Mesothelial cell of epicardium (in vitro differentiated cells): ENCODE results near the gene CUEDC2. TPM values are rescaled to one million over a fixed set of nuclear protein-coding genes. Genes with fewer than 3 reads are reported as not detected.
"Not testable (repeated sequence)": the region's sequence is repeated elsewhere in the genome, so short reads cannot be mapped to it uniquely, and the experiment has no call there.

ENCODE experiments used
- DNase-seq, 2 experiments: peaks; one replicate each; pipeline ENCODE4 v3.0.0; 2021; ENCODE audit warnings: low spot score in 2 of 2; ENCODE audit not compliant: unreplicated experiment in 2 of 2
- H3K27ac Mint-ChIP-seq: 2 replicates; pipeline ENCODE4 v1.8.0; 2021; ENCODE audit warnings: mixed read lengths
- H3K27me3 Mint-ChIP-seq: 2 replicates; pipeline ENCODE4 v1.8.0; 2021; ENCODE audit warnings: low read depth, mixed read lengths
- H3K36me3 Mint-ChIP-seq: 2 replicates; pipeline ENCODE4 v1.8.0; 2021; ENCODE audit warnings: mixed read lengths
- H3K4me1 Mint-ChIP-seq: 2 replicates; pipeline ENCODE4 v1.8.0; 2021; ENCODE audit warnings: mixed read lengths
- H3K4me3 Mint-ChIP-seq: 2 replicates; pipeline ENCODE4 v1.8.0; 2021; ENCODE audit warnings: mild to moderate bottlenecking, moderate library complexity, mixed read lengths
- H3K9me3 Mint-ChIP-seq: 2 replicates; pipeline ENCODE4 v1.8.0; 2021; ENCODE audit warnings: mixed read lengths
- CTCF ChIP-seq: fragments of 200-600 bp; sonication (generic); IDR thresholded peaks from one replicate; pipeline ENCODE4 v1.5.0; 2021; ENCODE audit warnings: antibody characterized with exemption; ENCODE audit not compliant: unreplicated experiment
- total RNA-seq: library from RNA; stranded (reverse); gene quantifications from 3 replicates; pipeline ENCODE4 v1.2.1, GENCODE V29; 2021

CUEDC2 gene
- total RNA-seq, 1 donor from 2014 or later, result 75.6 TPM

- Mint-ChIP-seq H3K27ac (no peak overlapping the region), H3K27me3 (peaks cover 20% of the 10 kb centered on the region), H3K9me3 (no peaks in the 10 kb centered on the region), H3K4me3 (no peak overlapping the region), H3K36me3 (peaks cover 2% of the 10 kb centered on the region), H3K4me1 (peaks cover 30% of the 10 kb centered on the region)
- no peak for TF ChIP-seq CTCF
- no peak for DNase-seq
Observed at GRCh38 chr10:102458656-102459055, 26.3 kb upstream of the CUEDC2 start.

GRCh38 chr10:102457591-102458150 lies 25.3 kb upstream of the CUEDC2 start:
- TF ChIP-seq CTCF, result no peak
- no peak overlapping the region for H3K4me3 Mint-ChIP-seq

GRCh38 chr10:102455893-102456471 lies 23.6 kb upstream of the CUEDC2 start:
- Mint-ChIP-seq H3K4me3 (no peak overlapping the region), H3K9me3 (no peaks in the 10 kb centered on the region), H3K27ac (no peak overlapping the region), H3K27me3 (no peaks in the 10 kb centered on the region), H3K4me1 (peaks cover 15% of the 10 kb centered on the region), H3K36me3 (peaks cover 7% of the 10 kb centered on the region)
- TF ChIP-seq CTCF, result no peak
- no peak for DNase-seq

More at GRCh38 chr10:102457591-102458150, 25.3 kb upstream of the CUEDC2 start:
- H3K36me3 Mint-ChIP-seq, result peaks cover 7% of the 10 kb centered on the region
- peaks cover 25% of the 10 kb centered on the region for H3K4me1 Mint-ChIP-seq
- DNase-seq, result no peak
- H3K9me3 Mint-ChIP-seq, result no peaks in the 10 kb centered on the region
- H3K27ac Mint-ChIP-seq, result no peak overlapping the region
- H3K27me3 Mint-ChIP-seq, result peaks cover 14% of the 10 kb centered on the region

GRCh38 chr10:102454662-102455487 lies 22.5 kb upstream of the CUEDC2 start:
- H3K36me3 Mint-ChIP-seq, H3K4me3 Mint-ChIP-seq, DNase-seq, H3K27me3 Mint-ChIP-seq, H3K27ac Mint-ChIP-seq, H3K9me3 Mint-ChIP-seq: not testable (repeated sequence)
- peaks cover 11% of the 10 kb centered on the region for H3K4me1 Mint-ChIP-seq

- peaks cover 17% of the 10 kb centered on the region for H3K4me1 Mint-ChIP-seq
Observed at GRCh38 chr10:102453502-102453901, 21.1 kb upstream of the CUEDC2 start.

More at GRCh38 chr10:102453502-102453901, 21.1 kb upstream of the CUEDC2 start:
- Mint-ChIP-seq H3K9me3 (no peaks in the 10 kb centered on the region), H3K27ac (no peak overlapping the region), H3K4me3 (no peak overlapping the region), H3K27me3 (no peaks in the 10 kb centered on the region), H3K36me3 (peaks cover 7% of the 10 kb centered on the region)
- no peak for DNase-seq
- no peak for TF ChIP-seq CTCF
